ENCODE results near the gene METAP2.

METAP2 gene

GRCh38 chr12:95513599-95513998 lies 39.6 kb downstream of the METAP2 start:
- DNase-seq (ENCODE audit: low spot score) = no peak

GRCh38 chr12:95515197-95515596 lies 41.2 kb downstream of the METAP2 start:
- DNase-seq (ENCODE audit: low spot score) = no peak

- DNase-seq (ENCODE audit: low spot score) = no peak
These were observed 42.8 kb downstream of the METAP2 start for GRCh38 chr12:95516757-95517156.

- no peak for DNase-seq (ENCODE audit: low spot score)
These were observed 43.3 kb downstream of the METAP2 start for GRCh38 chr12:95517246-95517645.

GRCh38 chr12:95518944-95519343 lies 45.0 kb downstream of the METAP2 start:
- no peak for DNase-seq (ENCODE audit: low spot score)

GRCh38 chr12:95520816-95521215 lies 46.9 kb downstream of the METAP2 start:
- no peak for DNase-seq (ENCODE audit: low spot score)

GRCh38 chr12:95522692-95523091 lies 48.7 kb downstream of the METAP2 start:
- no peak for DNase-seq (ENCODE audit: low spot score)

GRCh38 chr12:95528431-95528830 lies 54.5 kb downstream of the METAP2 start:
- no peak for DNase-seq (ENCODE audit: low spot score)

- DNase-seq (ENCODE audit: low spot score) = no peak
These were observed 55.8 kb downstream of the METAP2 start for GRCh38 chr12:95529693-95530225.

- DNase-seq (ENCODE audit: low spot score) = no peak
These were observed 58.9 kb downstream of the METAP2 start for GRCh38 chr12:95532851-95533250.

- no peak for DNase-seq (ENCODE audit: low spot score)
These were observed 60.0 kb downstream of the METAP2 start for GRCh38 chr12:95533985-95534384.

- no peak for DNase-seq (ENCODE audit: low spot score)
These were observed 64.1 kb downstream of the METAP2 start for GRCh38 chr12:95538006-95538405.

- no peak for DNase-seq (ENCODE audit: low spot score)
These were observed 64.7 kb downstream of the METAP2 start for GRCh38 chr12:95538656-95539055.

GRCh38 chr12:95541436-95541835 lies 67.5 kb downstream of the METAP2 start:
- no peak for DNase-seq (ENCODE audit: low spot score)

- DNase-seq (ENCODE audit: low spot score) = no peak
These were observed 69.4 kb downstream of the METAP2 start for GRCh38 chr12:95543305-95543704.

- DNase-seq (ENCODE audit: low spot score) = no peak
These were observed 70.8 kb downstream of the METAP2 start for GRCh38 chr12:95544756-95545155.

GRCh38 chr12:95545303-95545702 lies 71.4 kb downstream of the METAP2 start:
- no peak for DNase-seq (ENCODE audit: low spot score)

- no peak for DNase-seq (ENCODE audit: low spot score)
These were observed 72.0 kb downstream of the METAP2 start for GRCh38 chr12:95545731-95546490.

GRCh38 chr12:95546491-95546813 lies 72.5 kb downstream of the METAP2 start:
- DNase-seq (ENCODE audit: low spot score) = no peak

GRCh38 chr12:95547522-95548055 lies 73.6 kb downstream of the METAP2 start:
- no peak for DNase-seq (ENCODE audit: low spot score)

- DNase-seq (ENCODE audit: low spot score) = peak; percentile 42
These were observed 74.1 kb downstream of the METAP2 start for GRCh38 chr12:95548056-95548538.

GRCh38 chr12:95548539-95549391 lies 74.8 kb downstream of the METAP2 start:
- peak; percentile 88 for DNase-seq (ENCODE audit: low spot score)

Measured in iPS-NIHi11 (cell line).